GM19099 (cell line): ENCODE data around the gene NPHP4.

Experiments
- POLR2A ChIP-seq: IDR thresholded peaks from 3 replicates; pipeline ENCODE4 v1.6.1; 2011; ENCODE audit warnings: low read depth; ENCODE audit not compliant: insufficient read length; ENCODE audit errors: extremely low read depth

Gene NPHP4

DNA sequence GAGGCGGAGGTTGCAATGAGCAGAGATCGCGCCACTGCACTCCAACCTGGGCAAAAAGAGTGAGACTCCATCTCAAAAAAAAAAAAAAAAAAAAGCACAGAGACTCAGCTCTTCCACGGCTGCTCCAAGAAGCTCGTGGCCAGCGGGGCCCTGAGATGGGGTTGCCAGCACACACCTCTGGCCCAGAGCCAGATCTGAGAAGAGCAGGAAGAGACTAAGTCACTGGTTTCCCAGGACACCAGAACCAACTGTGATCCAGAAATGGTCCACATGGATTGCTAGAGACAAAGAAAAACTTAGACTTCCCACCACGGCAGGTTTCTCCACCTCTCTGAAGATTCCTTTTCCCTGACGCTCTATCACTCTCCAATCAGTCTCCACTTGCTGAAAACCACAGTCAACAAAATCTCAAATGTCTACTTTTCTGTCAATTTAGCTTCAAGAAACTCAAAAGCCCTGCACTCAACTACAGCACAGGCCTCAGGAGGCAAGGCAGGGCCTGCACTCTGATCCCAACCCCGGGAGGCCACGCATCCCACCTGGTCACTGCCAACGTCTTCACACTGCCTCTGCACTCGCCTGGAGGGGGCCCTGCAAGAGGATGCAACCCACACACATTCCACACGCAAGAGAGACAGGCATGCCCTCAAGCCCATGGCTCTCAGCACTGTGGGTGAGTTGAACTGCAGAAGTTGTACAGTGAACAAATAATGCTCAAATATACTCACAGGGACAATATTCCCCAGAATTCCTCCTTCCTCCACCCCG, 79.0 kb downstream of the NPHP4 start:
- TF ChIP-seq POLR2A, result no peak

GRCh38 chr1:5911871-5912271, 80.4 kb downstream of the NPHP4 start:
- no peak for TF ChIP-seq POLR2A

DNA sequence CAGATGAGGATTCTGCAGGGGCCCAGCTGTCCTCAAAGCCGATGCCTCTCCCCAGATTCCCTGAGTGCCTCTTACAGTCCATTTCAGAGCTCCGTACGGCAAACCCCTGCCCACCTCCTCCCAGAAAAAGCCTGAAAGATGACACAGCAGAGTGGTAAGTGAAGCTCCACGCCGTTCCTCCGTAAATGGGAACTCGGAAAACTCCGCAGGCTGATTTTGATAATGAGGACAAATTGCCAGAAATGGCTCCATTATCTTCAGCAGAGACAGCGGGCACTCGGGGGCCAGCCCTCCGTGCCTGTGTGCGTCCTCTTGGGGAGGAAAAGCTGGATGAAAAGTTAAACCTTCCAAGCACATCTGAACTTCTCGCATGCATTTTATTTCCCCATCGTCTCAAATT, 81.1 kb downstream of the NPHP4 start:
- TF ChIP-seq POLR2A, result no peak

- TF ChIP-seq POLR2A, result no peak
Measured at GRCh38 chr1:5910666-5911065, 81.6 kb downstream of the NPHP4 start.

- TF ChIP-seq POLR2A, result no peak
Measured at GRCh38 chr1:5910276-5910620, 82.0 kb downstream of the NPHP4 start.

DNA sequence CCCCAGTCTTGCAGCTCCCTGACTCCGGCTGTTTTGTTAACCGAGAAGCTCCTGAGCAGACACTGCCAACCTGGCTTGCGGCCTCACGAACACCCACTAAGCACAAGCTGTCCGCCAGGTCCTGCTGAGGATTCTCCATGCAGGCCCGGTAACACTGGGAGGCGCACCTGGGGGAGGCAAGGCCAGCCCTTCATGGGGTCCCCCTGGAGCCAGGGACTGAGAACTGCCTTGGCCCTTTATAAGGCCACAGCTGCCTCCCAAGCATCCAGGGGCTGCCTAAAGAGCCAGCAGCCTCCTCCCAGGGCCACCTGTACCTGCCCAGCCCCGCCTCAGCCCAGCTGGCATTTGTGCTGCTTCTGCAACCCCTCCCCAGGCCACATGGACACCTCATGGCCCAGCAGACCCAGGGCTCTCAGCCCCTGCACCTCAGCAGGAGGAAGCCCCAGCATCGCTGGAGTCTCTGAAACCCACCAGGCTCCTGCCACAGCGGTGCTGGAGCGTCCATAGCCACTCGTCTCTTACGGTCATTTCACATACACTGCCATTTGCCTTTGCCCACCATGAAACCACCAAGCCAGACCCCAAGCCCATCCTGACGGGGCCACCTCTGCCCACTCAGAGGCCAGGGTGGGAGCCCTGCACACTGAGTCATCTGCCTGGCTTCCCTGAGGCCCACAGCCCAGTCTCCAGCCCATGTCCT, 82.5 kb downstream of the NPHP4 start:
- TF ChIP-seq POLR2A, result no peak

GRCh38 chr1:5908461-5909375, 83.5 kb downstream of the NPHP4 start:
- no peak for TF ChIP-seq POLR2A

DNA sequence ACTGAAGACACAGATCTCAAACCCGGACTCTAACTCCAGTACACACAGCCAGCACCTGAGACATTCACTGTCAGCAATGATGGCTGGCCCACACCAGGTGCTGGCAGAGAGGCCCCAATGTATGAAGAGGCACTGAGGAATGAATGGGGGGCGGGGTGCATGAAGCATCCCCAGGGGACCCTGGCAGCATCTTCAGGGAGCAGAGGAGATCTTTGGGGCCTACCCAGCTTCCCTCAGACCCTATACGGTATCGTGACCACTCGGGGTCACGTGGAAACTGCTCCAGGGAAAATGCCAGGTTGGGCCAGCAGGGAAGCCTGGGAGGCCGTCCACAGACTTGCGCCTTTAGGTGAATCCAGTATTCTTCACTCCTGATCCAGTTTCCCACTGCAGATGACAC, 84.3 kb downstream of the NPHP4 start:
- TF ChIP-seq POLR2A, result no peak

GRCh38 chr1:5907386-5907785, 84.8 kb downstream of the NPHP4 start:
- no peak for TF ChIP-seq POLR2A

DNA sequence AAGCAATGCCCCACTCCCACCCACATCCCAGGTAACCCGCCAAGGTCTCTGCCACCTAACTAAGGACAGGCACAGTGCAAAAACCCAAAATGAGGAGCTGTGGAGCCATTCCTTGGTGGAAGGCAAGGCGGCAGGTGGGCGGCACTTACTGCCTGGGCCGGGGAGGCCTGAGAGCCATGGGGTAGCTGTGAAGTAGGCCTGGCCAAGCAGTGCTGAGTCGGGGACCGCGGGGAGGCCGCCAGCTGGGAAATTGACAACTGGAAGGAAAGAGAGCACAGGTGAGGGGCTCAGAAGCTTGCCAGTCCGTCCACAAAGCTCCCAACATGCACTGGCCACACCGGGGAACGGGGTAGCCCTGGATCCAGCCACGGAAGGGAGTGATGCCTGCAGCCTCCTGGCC, 85.3 kb downstream of the NPHP4 start:
- TF ChIP-seq POLR2A, result no peak

DNA sequence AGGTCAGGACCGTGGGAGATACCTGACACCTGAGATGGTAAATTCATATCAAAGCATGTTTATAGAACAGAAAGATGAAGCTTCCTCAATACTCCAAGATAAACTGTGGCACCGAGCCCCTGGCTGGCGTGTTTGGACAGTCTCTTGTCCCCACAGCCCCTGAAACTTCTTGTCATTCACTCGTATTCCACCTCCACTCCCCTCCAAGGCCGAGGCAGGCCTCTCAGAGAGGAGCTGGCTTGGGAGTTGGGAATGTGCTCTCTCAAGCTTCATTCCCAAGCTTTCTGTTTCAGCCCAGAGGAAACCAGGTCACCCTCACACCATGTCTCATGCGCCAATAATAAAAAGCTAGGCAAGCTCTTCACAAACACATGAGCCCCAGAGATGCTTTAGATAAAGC, 86.1 kb downstream of the NPHP4 start:
- TF ChIP-seq POLR2A, result no peak

- TF ChIP-seq POLR2A, result no peak
Measured at GRCh38 chr1:5905436-5905835, 86.8 kb downstream of the NPHP4 start.

DNA sequence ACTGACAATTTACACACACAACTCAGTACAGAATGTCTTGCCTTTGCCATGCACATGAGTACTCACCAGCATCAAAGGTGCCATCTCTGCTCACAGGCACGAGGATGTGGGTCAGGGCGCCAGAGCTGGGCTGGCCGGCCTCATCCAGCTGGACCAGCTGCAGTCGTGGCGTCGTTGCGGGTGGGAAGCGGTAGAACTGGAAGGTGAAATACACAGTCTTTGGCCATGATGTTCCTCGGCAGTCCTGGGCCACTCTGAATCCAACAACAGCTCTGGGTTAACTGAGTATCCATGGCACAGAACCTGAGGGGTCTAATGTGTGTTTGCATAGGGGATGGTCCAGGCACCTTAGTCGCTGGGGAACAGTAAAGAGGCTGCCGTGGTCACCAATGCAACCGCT, 87.7 kb downstream of the NPHP4 start:
- no peak for TF ChIP-seq POLR2A

- TF ChIP-seq POLR2A, result no peak
Measured at GRCh38 chr1:5903680-5904079, 88.5 kb downstream of the NPHP4 start.

GRCh38 chr1:5903031-5903430, 89.2 kb downstream of the NPHP4 start:
- no peak for TF ChIP-seq POLR2A
